Stomach (tissue), 9 donors: Measurements from ENCODE around the gene CERKL. TPM values are rescaled to one million over a fixed set of nuclear protein-coding genes. Genes with fewer than 3 reads are reported as not detected.

Experiments
- DNase-seq, 2 donors: peaks; one replicate each; pipeline versions ENCODE4 v3.0.0 to v3.0.0-alpha.2; 2013 to 2019
- H3K27ac ChIP-seq, 5 donors: fragments of 200-600 bp in 4 of 5; sonication (generic) in 4 of 5; one replicate each; pipeline ENCODE4 v1.5.1; 2013 to 2019; ENCODE audit warnings: mild to moderate bottlenecking in 1 of 5, moderate library complexity in 1 of 5
- H3K27me3 ChIP-seq, 3 donors: fragments of 200-600 bp; sonication (generic); one replicate each; pipeline ENCODE4 v1.5.1; 2017 to 2019; ENCODE audit warnings: mixed run types in 1 of 3
- H3K36me3 ChIP-seq, 4 donors: fragments of 200-600 bp; sonication (generic); 1 replicate in 3 of 4; 2 replicates in 1 of 4; pipeline ENCODE4 v1.5.1; 2016 to 2019
- H3K4me1 ChIP-seq, 4 donors: fragments of 200-600 bp; sonication (generic); one replicate each; pipeline ENCODE4 v1.5.1; 2016 to 2019
- H3K4me3 ChIP-seq, 4 donors: fragments of 200-600 bp; sonication (generic) in 3 of 4; one replicate each; pipeline ENCODE4 v1.5.1; 2016 to 2019; ENCODE audit warnings: mild to moderate bottlenecking in 1 of 4
- H3K9me3 ChIP-seq, 4 donors: fragments of 200-600 bp; sonication (generic); one replicate each; pipeline ENCODE4 v1.5.1; 2016 to 2019
- CTCF ChIP-seq, 7 experiments: fragments of 450-650 bp in 4 of 7; fragments of 200-600 bp in 3 of 7; sonication (generic) in 3 of 7; IDR thresholded peaks; one replicate each; pipeline ENCODE4 v1.5.1; 2016 to 2019; ENCODE audit warnings: antibody characterized with exemption in 7 of 7, control low read depth in 2 of 7, mild to moderate bottlenecking in 1 of 7
- EP300 ChIP-seq: sonication (generic); formaldehyde crosslinking; IDR thresholded peaks from one replicate; pipeline ENCODE4 v1.6.1; 2017; ENCODE audit warnings: antibody characterized with exemption
- POLR2A ChIP-seq, 4 donors: fragments of 450-650 bp; IDR thresholded peaks; one replicate each; pipeline ENCODE4 v1.6.1; 2016; ENCODE audit warnings: antibody characterized with exemption in 4 of 4, control low read depth in 2 of 4, mild to moderate bottlenecking in 1 of 4, moderate library complexity in 1 of 4
- POLR2AphosphoS5 ChIP-seq, 3 donors: sonication (generic); formaldehyde crosslinking; IDR thresholded peaks; one replicate each; pipeline ENCODE4 v1.6.1; 2016; ENCODE audit warnings: antibody characterized with exemption in 3 of 3
- WGBS, 5 donors: extraction: QIAGEN DNeasy Blood & Tissue Kit in 3 of 5; methylation state at CpG; one replicate each; pipeline versions ENCODE4 v1.1.5 to v1.1.7; 2013 to 2018; 5-methylcytosine and 5-hydroxymethylcytosine counted together
- intact Hi-C: fragments of 100-400 bp; cut with DNase I; formaldehyde crosslinking; loops from one replicate; pipeline ENCODE4 v1.15.1; 2023; ENCODE audit warnings: low total_unique reads
- polyA plus RNA-seq, 3 donors: library from polyadenylated mRNA; stranded (reverse); fragments of 200-250 nt; gene quantifications; one replicate each; pipeline ENCODE4 v1.2.3, GENCODE V29; 2013
- total RNA-seq, 5 donors: library from RNA; depleted of rRNA; stranded (reverse); fragments of >200 nt; gene quantifications; one replicate each; pipeline versions ENCODE4 v1.1.0 to v1.2.3, GENCODE V29; 2014 to 2016
- donor health status: healthy with polysubstance abuse.
- donor health status: Bipolar disorder and iron deficiency.
- donor health status: healthy.

The CERKL gene
- total and polyA plus RNA-seq, 8 donors: 0.05 to 1.3 (median 0.28) TPM; not detected in 4

DNA sequence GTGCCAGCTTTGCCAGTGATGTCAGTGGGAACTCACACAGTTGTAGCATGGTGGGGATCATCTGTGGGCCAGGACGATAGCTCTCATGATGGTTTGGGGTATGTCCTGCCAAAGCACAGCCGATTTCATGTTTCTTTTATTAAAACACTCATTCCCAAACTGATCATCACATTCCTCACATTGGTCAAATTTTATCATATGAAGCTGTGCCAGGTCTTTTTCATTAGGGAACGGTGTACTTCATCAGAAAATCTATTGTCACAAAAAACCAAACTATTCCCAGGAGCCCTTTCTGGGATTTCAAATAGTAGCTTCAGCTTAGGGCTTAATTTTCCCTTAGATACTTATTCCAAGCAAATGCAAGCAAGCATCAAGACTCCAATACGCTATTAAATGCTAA, 157.7 kb downstream of the CERKL start:
- intact Hi-C loops: no loop called here
- Histone ChIP-seq H3K4me3 (no peak overlapping the region), H3K27ac (no peak overlapping the region), H3K27me3 (no peaks in the 10 kb centered on the region), H3K36me3 (peaks cover 0 to 31% (median 9%) of the 10 kb centered on the region in 4 donors), H3K4me1 (no peaks in the 10 kb centered on the region), H3K9me3 (no peaks in the 10 kb centered on the region)
- no peak for TF ChIP-seq CTCF (IDR thresholded peaks at IDR 0.05)
- TF ChIP-seq EP300: no peak
- no peak for TF ChIP-seq POLR2A (IDR thresholded peaks at IDR 0.05)
- TF ChIP-seq POLR2AphosphoS5 (IDR thresholded peaks at IDR 0.05): no peak
- WGBS, 5 donors: 78 to 86% (median 84%) methylated on average over 4 of the region's 4 CpGs
- no peak for DNase-seq

Other genes starting within 250 kb of the CERKL start
- 10 to 100 TPM in 3 of 5 donors, 1 to 10 TPM in 2; 7.6 to 48.4 (median 39.8) TPM for gene ITGA4, start 199.7 kb downstream of the CERKL start, total RNA-seq
- gene ITGA4, start 199.7 kb downstream of the CERKL start, polyA plus RNA-seq: 1 to 10 TPM in 2 of 3 donors, under 1 TPM in 1; 0.45 to 1.7 (median 1.2) TPM
- 1 to 10 TPM in 1 of 5 donors, under 1 TPM in 1, not detected in 3; 0.92 to 1.2 TPM for gene NEUROD1, start 23.4 kb upstream of the CERKL start, total RNA-seq
- 1 to 10 TPM in 2 of 3 donors, under 1 TPM in 1; 0.55 to 3.6 (median 1.4) TPM for gene NEUROD1, start 23.4 kb upstream of the CERKL start, polyA plus RNA-seq
- gene ITPRID2, start 234.6 kb upstream of the CERKL start, total RNA-seq: 100 to 1,000 TPM in 4 of 5 donors, 10 to 100 TPM in 1; 53.1 to 222 (median 146) TPM
- 10 to 100 TPM; 19.4 to 62.9 (median 37.6) TPM for gene ITPRID2, start 234.6 kb upstream of the CERKL start, polyA plus RNA-seq